Islet of Langerhans (tissue), 1 donor: ENCODE measurements around the gene CCDC141.
"Not testable (repeated sequence)": the region's sequence is repeated elsewhere in the genome, so short reads cannot be mapped to it uniquely, and the experiment has no call there.

Experiments
- FAIRE-seq: peaks from one replicate; lab custom pipeline; 2011; peaks lifted over from hg19 to GRCh38; lab: Jason Lieb, UNC

Gene CCDC141

GRCh38 chr2:179049546-179050311 is at the start of gene CCDC141:
Gene CCDC141, minus strand, starts transcription at chr2:179050137. Its CDS starts 196 bp downstream, at chr2:179049941.
- peak; percentile 17 for FAIRE-seq

GRCh38 chr2:179098080-179098689 is 48.2 kb upstream of the CCDC141 start:
- FAIRE-seq = no peak

- no peak for FAIRE-seq
Measured at GRCh38 chr2:179097131-179097530, 47.2 kb upstream of the CCDC141 start.

GRCh38 chr2:179096090-179096489 is 46.2 kb upstream of the CCDC141 start:
- FAIRE-seq = no peak

GRCh38 chr2:179092912-179093311 is 43.0 kb upstream of the CCDC141 start:
- not testable (repeated sequence) for FAIRE-seq

- no peak for FAIRE-seq
Measured at GRCh38 chr2:179082697-179083096, 32.8 kb upstream of the CCDC141 start.

- FAIRE-seq = no peak
Measured at GRCh38 chr2:179081954-179082353, 32.0 kb upstream of the CCDC141 start.

- FAIRE-seq = no peak
Measured at GRCh38 chr2:179072527-179072926, 22.6 kb upstream of the CCDC141 start.

GRCh38 chr2:179071810-179072355 is 21.9 kb upstream of the CCDC141 start:
- FAIRE-seq = no peak

GRCh38 chr2:179070895-179071294 is 21.0 kb upstream of the CCDC141 start:
- FAIRE-seq = no peak

- FAIRE-seq = no peak
Measured at GRCh38 chr2:179069685-179070084, 19.7 kb upstream of the CCDC141 start.

GRCh38 chr2:179068991-179069643 is 19.2 kb upstream of the CCDC141 start:
- FAIRE-seq = no peak

- FAIRE-seq = no peak
Measured at GRCh38 chr2:179059026-179059700, 9.2 kb upstream of the CCDC141 start.

- FAIRE-seq = no peak
Measured at GRCh38 chr2:179057737-179058136, 7.8 kb upstream of the CCDC141 start.

- not testable (repeated sequence) for FAIRE-seq
Measured at GRCh38 chr2:179053568-179053967, 3.6 kb upstream of the CCDC141 start.

- no peak for FAIRE-seq
Measured at GRCh38 chr2:179051250-179051649, 1.3 kb upstream of the CCDC141 start.

- FAIRE-seq = no peak
Measured at GRCh38 chr2:179050755-179051154, 818 bp upstream of the CCDC141 start.

GRCh38 chr2:179049203-179049545 is 763 bp downstream of the CCDC141 start:
- FAIRE-seq = no peak

GRCh38 chr2:179048099-179048498 is 1.8 kb downstream of the CCDC141 start:
- FAIRE-seq = no peak

GRCh38 chr2:179045602-179046001 is 4.3 kb downstream of the CCDC141 start:
- not testable (repeated sequence) for FAIRE-seq

- FAIRE-seq = no peak
Measured at GRCh38 chr2:179044500-179044899, 5.4 kb downstream of the CCDC141 start.

- no peak for FAIRE-seq
Measured at GRCh38 chr2:179037807-179038206, 12.1 kb downstream of the CCDC141 start.
